ENCODE measurements around the gene APEX2.

DNA sequence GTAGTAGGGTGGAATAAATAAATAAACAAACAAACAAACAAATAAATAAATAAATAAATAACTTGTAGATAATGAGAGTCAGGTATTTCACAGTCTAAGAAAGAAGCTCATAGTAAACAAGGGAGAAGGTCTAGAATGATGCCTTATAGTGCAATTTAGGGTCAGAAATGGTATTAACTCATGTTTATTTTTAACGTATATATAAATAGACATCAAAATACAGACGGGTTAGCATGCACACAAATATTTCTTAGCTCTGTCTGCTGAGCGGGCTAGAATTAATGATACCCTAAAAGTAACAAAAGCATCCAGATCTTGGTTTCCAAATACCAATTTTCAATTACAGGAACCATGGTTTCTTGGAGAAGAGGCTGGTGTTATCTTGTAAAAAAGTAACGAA lies 22.8 kb upstream of the APEX2 start:
- TF ChIP-seq, protein P1, sequence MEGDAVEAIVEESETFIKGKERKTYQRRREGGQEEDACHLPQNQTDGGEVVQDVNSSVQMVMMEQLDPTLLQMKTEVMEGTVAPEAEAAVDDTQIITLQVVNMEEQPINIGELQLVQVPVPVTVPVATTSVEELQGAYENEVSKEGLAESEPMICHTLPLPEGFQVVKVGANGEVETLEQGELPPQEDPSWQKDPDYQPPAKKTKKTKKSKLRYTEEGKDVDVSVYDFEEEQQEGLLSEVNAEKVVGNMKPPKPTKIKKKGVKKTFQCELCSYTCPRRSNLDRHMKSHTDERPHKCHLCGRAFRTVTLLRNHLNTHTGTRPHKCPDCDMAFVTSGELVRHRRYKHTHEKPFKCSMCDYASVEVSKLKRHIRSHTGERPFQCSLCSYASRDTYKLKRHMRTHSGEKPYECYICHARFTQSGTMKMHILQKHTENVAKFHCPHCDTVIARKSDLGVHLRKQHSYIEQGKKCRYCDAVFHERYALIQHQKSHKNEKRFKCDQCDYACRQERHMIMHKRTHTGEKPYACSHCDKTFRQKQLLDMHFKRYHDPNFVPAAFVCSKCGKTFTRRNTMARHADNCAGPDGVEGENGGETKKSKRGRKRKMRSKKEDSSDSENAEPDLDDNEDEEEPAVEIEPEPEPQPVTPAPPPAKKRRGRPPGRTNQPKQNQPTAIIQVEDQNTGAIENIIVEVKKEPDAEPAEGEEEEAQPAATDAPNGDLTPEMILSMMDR (conservative IDR thresholded peaks at IDR 0.05 in 1 of 2, IDR thresholded peaks at IDR 0.05 in 1 of 2; ENCODE audit: extremely low read depth in 1 of 2, insufficient read depth in 1 of 2, low read depth in 1 of 2, low read length in 2 of 2): no peak
- no peak for TF ChIP-seq EZH2 (IDR thresholded peaks at IDR 0.05; ENCODE audit: borderline replicate concordance, low read length)
